ENCODE results near the gene DOCK9.

- TF ChIP-seq CTCF (IDR thresholded peaks at IDR 0.05): no peak
- no peak for TF ChIP-seq EZH2 (IDR thresholded peaks at IDR 0.05; ENCODE audit: borderline replicate concordance, insufficient read depth, low read depth, low read length, poor library complexity, severe bottlenecking)
Measured at GRCh38 chr13:98958443-98958794, 19.4 kb downstream of the DOCK9 start.
